Esophagus squamous epithelium (tissue), 5 donors: ENCODE data around the gene JAM3. TPM values are rescaled to one million over a fixed set of nuclear protein-coding genes. Genes with fewer than 3 reads are reported as not detected.
A peak's percentile ranks its signal among the peaks of the same experiment; 100 is the strongest.

Experiments used
- DNase-seq: peaks from one replicate; lab custom pipeline; 2025; lab: John Stamatoyannopoulos, UW
- H3K27ac ChIP-seq, 4 donors: fragments of 200-600 bp; sonication (generic); one replicate each; pipeline ENCODE4 v1.5.1; 2016 to 2019; ENCODE audit warnings: mild to moderate bottlenecking in 1 of 4
- H3K27me3 ChIP-seq, 4 donors: fragments of 200-600 bp; sonication (generic); 1 replicate in 3 of 4; 2 replicates in 1 of 4; pipeline versions ENCODE4 v1.5.1 to v1.6.0; 2017 to 2021; ENCODE audit warnings: antibody characterized with exemption in 1 of 4
- H3K36me3 ChIP-seq, 3 donors: fragments of 200-600 bp; sonication (generic); one replicate each; pipeline ENCODE4 v1.5.1; 2016 to 2019
- H3K4me1 ChIP-seq, 3 donors: fragments of 200-600 bp; sonication (generic); one replicate each; pipeline ENCODE4 v1.5.1; 2017 to 2019
- H3K4me3 ChIP-seq, 4 donors: fragments of 200-600 bp; sonication (generic); 1 replicate in 3 of 4; 2 replicates in 1 of 4; pipeline ENCODE4 v1.5.1; 2016 to 2019; ENCODE audit warnings: mild to moderate bottlenecking in 2 of 4, moderate library complexity in 1 of 4
- H3K9me3 ChIP-seq, 3 donors: fragments of 200-600 bp; sonication (generic); one replicate each; pipeline ENCODE4 v1.5.1; 2016 to 2019
- CTCF ChIP-seq, 6 experiments: fragments of 450-650 bp in 4 of 6; fragments of 200-600 bp in 2 of 6; sonication (generic) in 2 of 6; IDR thresholded peaks; one replicate each; pipeline ENCODE4 v1.5.1; 2016 to 2019; ENCODE audit warnings: antibody characterized with exemption in 6 of 6, mild to moderate bottlenecking in 4 of 6, moderate library complexity in 4 of 6
- POLR2A ChIP-seq, 4 donors: fragments of 450-650 bp; IDR thresholded peaks; one replicate each; pipeline ENCODE4 v1.6.1; 2017; ENCODE audit warnings: antibody characterized with exemption in 4 of 4, mild to moderate bottlenecking in 4 of 4, moderate library complexity in 3 of 4
- WGBS, 2 donors: methylation state at CpG; one replicate each; pipeline ENCODE4 v1.1.5; 2018; 5-methylcytosine and 5-hydroxymethylcytosine counted together
- intact Hi-C: fragments of 100-400 bp; cut with DNase I; formaldehyde crosslinking; loops from one replicate; pipeline ENCODE4 v1.15.0; 2022
- total RNA-seq, 4 donors: library from RNA; depleted of rRNA; stranded (reverse); fragments of >200 nt; gene quantifications; one replicate each; pipeline ENCODE4 v1.1.0, GENCODE V29; 2016
- donor health status: DM: yes; HTN: yes; CAD: no.

The JAM3 gene
- total RNA-seq, 4 donors from 2014 or later: 1.6 to 21.4 (median 7.9) TPM

DNA sequence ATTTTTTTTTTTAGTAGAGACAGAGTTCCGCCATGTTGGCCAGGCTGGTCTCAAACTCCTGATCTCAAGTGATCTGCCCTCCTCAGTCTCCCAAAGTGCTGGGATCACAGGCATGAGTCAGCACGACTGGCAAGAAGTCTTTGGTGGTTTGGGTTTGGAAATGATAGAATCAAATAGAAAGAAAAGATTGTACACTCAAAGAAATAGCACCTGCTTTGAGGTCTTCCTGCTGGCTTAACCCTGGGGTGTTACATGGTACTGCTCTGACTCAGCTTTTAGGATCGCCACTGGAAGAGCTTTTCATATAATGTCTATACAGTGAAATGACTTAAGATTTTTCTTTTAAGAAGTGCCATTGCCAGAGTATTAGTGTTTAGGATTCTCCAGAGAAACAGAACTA lies 50.2 kb downstream of the JAM3 start:
- no peak for TF ChIP-seq POLR2A (IDR thresholded peaks at IDR 0.05)
- TF ChIP-seq CTCF (IDR thresholded peaks at IDR 0.05): no peak
- intact Hi-C loops: no loop called here
- peaks cover 0 to 48% (median 17%) of the 10 kb centered on the region in 3 donors for H3K4me1 ChIP-seq
- WGBS, 2 donors: 48 to 61% methylated on average over 3 of the region's 3 CpGs
- H3K4me3 ChIP-seq: no peak overlapping the region
- no peaks in the 10 kb centered on the region for H3K36me3 ChIP-seq
- peaks cover 0 to 10% (median 0%) of the 10 kb centered on the region in 4 donors for H3K27me3 ChIP-seq
- H3K9me3 ChIP-seq: no peaks in the 10 kb centered on the region
- DNase-seq: no peak
- peak overlapping the region in 3 of 4 donors; percentile 82 to 90 (median 88) for H3K27ac ChIP-seq

- peaks cover 0 to 22% (median 0%) of the 10 kb centered on the region in 4 donors for H3K27me3 ChIP-seq
Observed at GRCh38 chr11:134120143-134120850, 51.4 kb downstream of the JAM3 start.

DNA sequence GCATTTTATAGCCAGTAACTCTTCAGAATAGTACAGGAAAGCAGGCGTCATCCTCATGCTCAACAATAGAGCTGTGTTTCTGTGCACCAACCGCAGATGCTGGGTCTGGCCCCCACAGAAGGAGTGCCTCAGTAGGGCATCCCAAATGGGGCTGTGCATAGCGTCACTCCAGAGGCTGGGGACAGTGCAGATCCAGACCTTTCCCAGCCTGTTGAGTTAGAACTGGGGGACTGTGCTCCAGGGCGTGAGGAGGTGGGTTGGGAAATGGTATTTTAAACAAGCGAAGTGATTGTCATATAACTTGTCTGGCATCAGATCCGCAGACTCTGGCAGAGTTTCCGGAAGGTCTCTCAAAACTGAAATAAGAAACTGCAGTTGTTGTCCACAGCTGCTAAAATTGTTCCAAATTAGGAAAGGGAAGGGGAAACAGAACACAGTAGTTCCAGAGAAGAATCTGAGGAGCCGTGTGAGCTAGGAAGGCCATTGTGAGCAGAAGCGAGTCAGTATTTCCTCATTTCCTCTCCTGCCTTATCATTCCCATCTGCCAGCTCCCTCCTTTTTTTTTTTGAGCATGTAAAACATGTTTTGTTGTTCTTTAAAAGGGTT lies 52.2 kb downstream of the JAM3 start:
- H3K27me3 ChIP-seq: peaks cover 0 to 30% (median 0%) of the 10 kb centered on the region in 4 donors
- no peaks in the 10 kb centered on the region for H3K36me3 ChIP-seq
- H3K4me1 ChIP-seq: peaks cover 6 to 67% (median 17%) of the 10 kb centered on the region in 3 donors
- no peaks in the 10 kb centered on the region for H3K9me3 ChIP-seq
- 28 to 49% methylated on average over 9 of the region's 9 CpGs for WGBS, 2 donors
- no peak for DNase-seq
- peak overlapping the region; percentile 58 to 90 (median 85) for H3K27ac ChIP-seq
- intact Hi-C loops: no loop called here
- peak overlapping the region in 3 of 4 donors; percentile 10 to 43 (median 13) for H3K4me3 ChIP-seq
- TF ChIP-seq POLR2A (IDR thresholded peaks at IDR 0.05) (no peak), CTCF (IDR thresholded peaks at IDR 0.05) (no peak)

More at GRCh38 chr11:134120143-134120850, 51.4 kb downstream of the JAM3 start:
- no peak for DNase-seq
- peak overlapping the region in 3 of 4 donors; percentile 10 to 43 (median 13) for H3K4me3 ChIP-seq
- no peaks in the 10 kb centered on the region for H3K9me3 ChIP-seq
- WGBS, 2 donors: 19 to 22% methylated on average over 10 to 13 of the region's 13 CpGs
- H3K36me3 ChIP-seq: no peaks in the 10 kb centered on the region
- peak overlapping the region; percentile 58 to 90 (median 85) for H3K27ac ChIP-seq
- intact Hi-C loops: no loop called here
- TF ChIP-seq POLR2A (IDR thresholded peaks at IDR 0.05) (no peak), CTCF (IDR thresholded peaks at IDR 0.05) (no peak)
- H3K4me1 ChIP-seq: peaks cover 6 to 60% (median 17%) of the 10 kb centered on the region in 3 donors

DNA sequence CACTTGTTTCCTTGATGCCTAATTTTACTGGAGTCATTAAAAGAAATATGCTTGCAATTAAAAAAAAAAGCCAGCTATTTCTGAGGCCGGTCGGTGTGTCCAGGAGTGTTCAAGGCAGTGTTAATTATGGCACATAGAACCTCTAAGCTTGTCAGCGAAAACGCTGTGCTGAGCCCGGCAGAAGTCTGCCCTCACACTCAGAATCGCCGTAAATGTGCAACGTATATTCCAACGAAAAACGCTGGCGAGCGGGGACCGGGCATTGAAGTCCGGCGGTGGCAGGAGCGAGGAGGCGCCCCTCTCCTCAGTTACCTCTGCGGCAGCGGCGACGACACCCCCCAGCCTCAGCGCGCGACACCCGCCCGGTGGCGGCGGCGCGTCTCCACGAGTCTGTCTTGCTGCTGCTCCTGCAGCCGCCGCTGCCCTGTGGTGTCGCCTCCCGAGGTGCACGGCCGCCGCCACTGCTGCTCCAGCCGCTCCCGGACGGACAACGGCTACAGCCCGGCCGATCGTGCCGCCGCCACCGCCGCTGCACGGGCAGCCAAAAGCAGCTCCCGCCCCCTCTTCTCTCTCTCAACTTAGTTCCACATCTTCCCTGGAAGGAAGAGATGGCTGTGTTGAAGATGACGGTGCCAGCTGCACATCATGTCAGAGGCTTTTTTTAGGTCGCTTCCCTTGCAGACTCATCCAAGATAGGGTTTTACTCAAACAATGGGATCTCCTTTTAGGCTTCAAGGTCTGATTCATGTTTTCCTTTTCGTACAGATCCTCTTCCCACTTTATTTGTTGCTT lies 56.0 kb downstream of the JAM3 start:
- Histone ChIP-seq H3K27me3 (peaks cover 0 to 35% (median 0%) of the 10 kb centered on the region in 4 donors), H3K4me1 (peaks cover 6 to 65% (median 11%) of the 10 kb centered on the region in 3 donors), H3K4me3 (peak overlapping the region in 3 of 4 donors; percentile 24 to 58 (median 43)), H3K36me3 (no peaks in the 10 kb centered on the region), H3K27ac (peak overlapping the region; percentile 12 to 80 (median 74)), H3K9me3 (no peaks in the 10 kb centered on the region)
- TF ChIP-seq POLR2A (IDR thresholded peaks at IDR 0.05) (no peak), CTCF (IDR thresholded peaks at IDR 0.05) (no peak)
- DNase-seq: no peak
- 16 to 23% methylated on average over 14 to 20 of the region's 54 CpGs for WGBS, 2 donors
- intact Hi-C loops: no loop called here
